GM19238 (cell line): ENCODE data around the gene SP9.

ENCODE experiments used
- DNase-seq: peaks from one replicate; pipeline ENCODE4 v3.0.0; 2011; ENCODE audit warnings: low spot score; ENCODE audit not compliant: insufficient read length

Gene SP9

GRCh38 chr2:174334781-174335251 lies at the start of gene SP9:
Gene SP9, plus strand, starts transcription at chr2:174334954. Its CDS starts 139 bp downstream, at chr2:174335093.
- DNase-seq = no peak

GRCh38 chr2:174286172-174286571 lies 48.6 kb upstream of the SP9 start:
- DNase-seq = no peak

- no peak for DNase-seq
These were observed 41.8 kb upstream of the SP9 start for GRCh38 chr2:174292908-174293307.

GRCh38 chr2:174300114-174300513 lies 34.6 kb upstream of the SP9 start:
- DNase-seq = no peak

- DNase-seq = no peak
These were observed 22.0 kb upstream of the SP9 start for GRCh38 chr2:174312581-174313234.

- no peak for DNase-seq
These were observed 12.6 kb upstream of the SP9 start for GRCh38 chr2:174322149-174322548.

GRCh38 chr2:174322746-174323145 lies 12.0 kb upstream of the SP9 start:
- no peak for DNase-seq

GRCh38 chr2:174324530-174324929 lies 10.2 kb upstream of the SP9 start:
- DNase-seq = no peak

GRCh38 chr2:174325373-174326160 lies 9.2 kb upstream of the SP9 start:
- no peak for DNase-seq

GRCh38 chr2:174326161-174327020 lies 8.4 kb upstream of the SP9 start:
- DNase-seq = no peak

- no peak for DNase-seq
These were observed 7.5 kb upstream of the SP9 start for GRCh38 chr2:174327021-174327840.

- no peak for DNase-seq
These were observed 7.0 kb upstream of the SP9 start for GRCh38 chr2:174327841-174328113.

GRCh38 chr2:174328114-174328960 lies 6.4 kb upstream of the SP9 start:
- no peak for DNase-seq

GRCh38 chr2:174328961-174329715 lies 5.6 kb upstream of the SP9 start:
- DNase-seq = no peak

GRCh38 chr2:174330945-174331594 lies 3.7 kb upstream of the SP9 start:
- no peak for DNase-seq

GRCh38 chr2:174331595-174332216 lies 3.0 kb upstream of the SP9 start:
- DNase-seq = no peak

GRCh38 chr2:174332217-174332963 lies 2.4 kb upstream of the SP9 start:
- no peak for DNase-seq

GRCh38 chr2:174333017-174333371 lies 1.8 kb upstream of the SP9 start:
- no peak for DNase-seq
